H9 (cell line): ENCODE results near the gene INHBC. TPM values are rescaled to one million over a fixed set of nuclear protein-coding genes. Genes with fewer than 3 reads are reported as not detected.

Source experiments
- DNase-seq: peaks from one replicate; pipeline ENCODE4 v3.0.0-alpha.2; 2017
- H2AFZ ChIP-seq: one replicate; pipeline ENCODE4 v1.6.1; 2013; ENCODE audit warnings: mild to moderate bottlenecking, low read length, control low read depth, moderate library complexity
- H2AK5ac ChIP-seq: 2 replicates; pipeline ENCODE4 v1.6.1; 2013; ENCODE audit warnings: low read length, control low read depth, mixed read lengths; ENCODE audit not compliant: insufficient read length
- H2BK120ac ChIP-seq: one replicate; pipeline ENCODE4 v1.6.1; 2013; ENCODE audit warnings: low read depth, mild to moderate bottlenecking, low read length, control low read depth, inconsistent platforms; ENCODE audit not compliant: poor library complexity, severe bottlenecking
- H2BK12ac ChIP-seq: 2 replicates; pipeline ENCODE4 v1.6.1; 2013; ENCODE audit warnings: low read length, control low read depth, mixed read lengths, low read depth; ENCODE audit not compliant: insufficient read length
- H2BK15ac ChIP-seq: 2 replicates; pipeline ENCODE4 v1.6.1; 2013; ENCODE audit warnings: low read depth, low read length, control low read depth
- H2BK20ac ChIP-seq: one replicate; pipeline ENCODE4 v1.6.1; 2013; ENCODE audit warnings: low read depth, mild to moderate bottlenecking, low read length, control low read depth, inconsistent platforms; ENCODE audit not compliant: poor library complexity, severe bottlenecking
- H2BK5ac ChIP-seq: 2 replicates; pipeline ENCODE4 v1.6.1; 2013; ENCODE audit warnings: low read length, control low read depth, mixed read lengths; ENCODE audit not compliant: insufficient read length
- H3K14ac ChIP-seq: 2 replicates; pipeline ENCODE4 v1.6.1; 2013; ENCODE audit warnings: low read length, control low read depth; ENCODE audit not compliant: insufficient read depth
- H3K18ac ChIP-seq: 2 replicates; pipeline ENCODE4 v1.6.1; 2013; ENCODE audit warnings: low read depth, mild to moderate bottlenecking, mixed read lengths, low read length, control low read depth; ENCODE audit not compliant: insufficient read length
- H3K23ac ChIP-seq: 2 replicates; pipeline ENCODE4 v1.6.1; 2013; ENCODE audit warnings: low read length, control low read depth, mixed read lengths, low read depth; ENCODE audit not compliant: insufficient read length
- H3K23me2 ChIP-seq: 2 replicates; pipeline ENCODE4 v1.6.1; 2013; ENCODE audit warnings: low read depth, mild to moderate bottlenecking, mixed read lengths, low read length, control low read depth; ENCODE audit not compliant: insufficient read length, poor library complexity, severe bottlenecking
- H3K27ac ChIP-seq: 2 replicates; pipeline ENCODE4 v1.5.1; 2013; ENCODE audit warnings: low read length, control low read depth, mixed read lengths, low read depth; ENCODE audit not compliant: insufficient read length
- H3K27me3 ChIP-seq: 2 replicates; pipeline ENCODE4 v1.6.1; 2013; ENCODE audit warnings: low read length, control low read depth, inconsistent platforms; ENCODE audit not compliant: insufficient read depth
- H3K4ac ChIP-seq: 2 replicates; pipeline ENCODE4 v1.6.1; 2013; ENCODE audit warnings: low read depth, mild to moderate bottlenecking, control low read depth, inconsistent platforms, low read length, moderate library complexity
- H3K4me1 ChIP-seq: 2 replicates; pipeline ENCODE4 v1.6.1; 2013; ENCODE audit warnings: low read length, control low read depth, inconsistent platforms; ENCODE audit not compliant: insufficient read depth
- H3K4me2 ChIP-seq: 2 replicates; pipeline ENCODE4 v1.6.1; 2013; ENCODE audit warnings: low read length, control low read depth, mixed read lengths; ENCODE audit not compliant: insufficient read length, insufficient read depth
- H3K56ac ChIP-seq: 2 replicates; pipeline ENCODE4 v1.6.1; 2013; ENCODE audit warnings: low read depth, mild to moderate bottlenecking, mixed read lengths, low read length, control low read depth; ENCODE audit not compliant: insufficient read length
- H3K79me1 ChIP-seq: 2 replicates; pipeline ENCODE4 v1.6.1; 2013; ENCODE audit warnings: low read depth, mild to moderate bottlenecking, moderate library complexity, low read length, control low read depth, inconsistent platforms; ENCODE audit not compliant: insufficient read depth, poor library complexity, severe bottlenecking
- H3K79me2 ChIP-seq: 2 replicates; pipeline ENCODE4 v1.6.1; 2013; ENCODE audit warnings: low read length, control low read depth, inconsistent platforms; ENCODE audit not compliant: insufficient read depth
- H3K9ac ChIP-seq: 2 replicates; pipeline ENCODE4 v1.6.1; 2013; ENCODE audit warnings: low read length, control low read depth, mixed read lengths; ENCODE audit not compliant: insufficient read length; ENCODE audit errors: extremely low read depth
- H3K9me3 ChIP-seq: one replicate; pipeline ENCODE4 v1.6.1; 2013; ENCODE audit warnings: low read depth, low read length, inconsistent platforms; ENCODE audit not compliant: control insufficient read depth
- H3T11ph ChIP-seq: one replicate; pipeline ENCODE4 v1.6.1; 2013; ENCODE audit warnings: mild to moderate bottlenecking, low read length, control low read depth, inconsistent platforms
- H4K20me1 ChIP-seq: one replicate; pipeline ENCODE4 v1.6.1; 2013; ENCODE audit not compliant: control insufficient read depth, insufficient read length, insufficient read depth
- H4K5ac ChIP-seq: 2 replicates; pipeline ENCODE4 v1.6.1; 2013; ENCODE audit warnings: low read depth, mild to moderate bottlenecking, mixed read lengths, low read length, control low read depth; ENCODE audit not compliant: insufficient read length
- H4K8ac ChIP-seq: replicated peaks from 2 replicates; pipeline ENCODE4 v1.6.1; 2013; ENCODE audit warnings: low read length, control low read depth, mixed read lengths, low read depth; ENCODE audit not compliant: insufficient read length
- H4K91ac ChIP-seq: 2 replicates; pipeline ENCODE4 v1.6.1; 2013; ENCODE audit warnings: low read depth, mild to moderate bottlenecking, moderate library complexity, mixed read lengths, low read length, control low read depth; ENCODE audit not compliant: insufficient read length
- H3K27ac Mint-ChIP-seq, 3 experiments: 2 replicates in 2 of 3; 3 replicates in 1 of 3; pipeline ENCODE4 v1.8.0; 2020 to 2021; ENCODE audit warnings: mixed read lengths in 3 of 3, mild to moderate bottlenecking in 1 of 3, moderate library complexity in 1 of 3
- H3K27me3 Mint-ChIP-seq: 2 replicates; pipeline ENCODE4 v1.8.0; 2021; ENCODE audit warnings: low read depth, mild to moderate bottlenecking, moderate library complexity, mixed read lengths
- H3K36me3 Mint-ChIP-seq, 3 experiments: 2 replicates in 2 of 3; 3 replicates in 1 of 3; pipeline ENCODE4 v1.8.0; 2020 to 2021; ENCODE audit warnings: low read depth in 3 of 3, mixed read lengths in 3 of 3; ENCODE audit not compliant: insufficient read depth in 1 of 3
- H3K4me1 Mint-ChIP-seq, 2 experiments: 2 replicates each; pipeline ENCODE4 v1.8.0; 2020; ENCODE audit warnings: mixed read lengths in 2 of 2
- H3K4me3 Mint-ChIP-seq, 2 experiments: 2 replicates in 1 of 2; 3 replicates in 1 of 2; pipeline ENCODE4 v1.8.0; 2020 to 2021; ENCODE audit warnings: mild to moderate bottlenecking in 2 of 2, mixed read lengths in 2 of 2, moderate library complexity in 1 of 2
- H3K9me3 Mint-ChIP-seq, 2 experiments: 2 replicates in 1 of 2; 3 replicates in 1 of 2; pipeline ENCODE4 v1.8.0; 2020; ENCODE audit warnings: mild to moderate bottlenecking in 2 of 2, mixed read lengths in 2 of 2, moderate library complexity in 1 of 2
- WGBS: extraction: QIAGEN DNeasy Blood & Tissue Kit; methylation state at CpG from one replicate; pipeline ENCODE4 v1.1.7; 2013; ENCODE audit warnings: missing lambda C conversion rate, low lambda C conversion rate, mixed read lengths; ENCODE audit not compliant: insufficient read length; ENCODE audit errors: extremely low coverage; 5-methylcytosine and 5-hydroxymethylcytosine counted together
- total RNA-seq: library from RNA; stranded (reverse); gene quantifications from 2 replicates; pipeline ENCODE4 v1.2.1, GENCODE V29; 2021
- TF ChIP-seq, protein P1 (sequence below): fragments of 200-600 bp; sonication (generic); conservative IDR thresholded peaks from 3 replicates; pipeline ENCODE4 v1.8.0; 2021; ENCODE audit warnings: antibody characterized with exemption, mild to moderate bottlenecking

INHBC gene
- total RNA-seq, 1 experiment from 2014 or later, result not detected

DNA sequence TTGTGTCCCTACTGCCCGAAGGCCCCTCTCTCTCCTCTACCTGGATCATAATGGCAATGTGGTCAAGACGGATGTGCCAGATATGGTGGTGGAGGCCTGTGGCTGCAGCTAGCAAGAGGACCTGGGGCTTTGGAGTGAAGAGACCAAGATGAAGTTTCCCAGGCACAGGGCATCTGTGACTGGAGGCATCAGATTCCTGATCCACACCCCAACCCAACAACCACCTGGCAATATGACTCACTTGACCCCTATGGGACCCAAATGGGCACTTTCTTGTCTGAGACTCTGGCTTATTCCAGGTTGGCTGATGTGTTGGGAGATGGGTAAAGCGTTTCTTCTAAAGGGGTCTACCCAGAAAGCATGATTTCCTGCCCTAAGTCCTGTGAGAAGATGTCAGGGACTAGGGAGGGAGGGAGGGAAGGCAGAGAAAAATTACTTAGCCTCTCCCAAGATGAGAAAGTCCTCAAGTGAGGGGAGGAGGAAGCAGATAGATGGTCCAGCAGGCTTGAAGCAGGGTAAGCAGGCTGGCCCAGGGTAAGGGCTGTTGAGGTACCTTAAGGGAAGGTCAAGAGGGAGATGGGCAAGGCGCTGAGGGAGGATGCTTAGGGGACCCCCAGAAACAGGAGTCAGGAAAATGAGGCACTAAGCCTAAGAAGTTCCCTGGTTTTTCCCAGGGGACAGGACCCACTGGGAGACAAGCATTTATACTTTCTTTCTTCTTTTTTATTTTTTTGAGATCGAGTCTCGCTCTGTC is 22.3 kb downstream of the INHBC start:
- no peak overlapping the region for H2BK5ac ChIP-seq
- peaks cover 34% of the 10 kb centered on the region for H3K23me2 ChIP-seq
- H4K8ac ChIP-seq, result no peak overlapping the region
- no peak overlapping the region for H2BK15ac ChIP-seq
- no peak for DNase-seq
- no peak overlapping the region for H3K4ac ChIP-seq
- H3K4me1 ChIP-seq, result no peaks in the 10 kb centered on the region; the same call in 1 of the 2 replicates
- no peak overlapping the region for H3K56ac ChIP-seq
- H3K9me3 ChIP-seq, result no peaks in the 10 kb centered on the region
- H3K4me1 Mint-ChIP-seq, result peaks cover 46 to 53% of the 10 kb centered on the region in 2 experiments
- TF ChIP-seq, protein P1, sequence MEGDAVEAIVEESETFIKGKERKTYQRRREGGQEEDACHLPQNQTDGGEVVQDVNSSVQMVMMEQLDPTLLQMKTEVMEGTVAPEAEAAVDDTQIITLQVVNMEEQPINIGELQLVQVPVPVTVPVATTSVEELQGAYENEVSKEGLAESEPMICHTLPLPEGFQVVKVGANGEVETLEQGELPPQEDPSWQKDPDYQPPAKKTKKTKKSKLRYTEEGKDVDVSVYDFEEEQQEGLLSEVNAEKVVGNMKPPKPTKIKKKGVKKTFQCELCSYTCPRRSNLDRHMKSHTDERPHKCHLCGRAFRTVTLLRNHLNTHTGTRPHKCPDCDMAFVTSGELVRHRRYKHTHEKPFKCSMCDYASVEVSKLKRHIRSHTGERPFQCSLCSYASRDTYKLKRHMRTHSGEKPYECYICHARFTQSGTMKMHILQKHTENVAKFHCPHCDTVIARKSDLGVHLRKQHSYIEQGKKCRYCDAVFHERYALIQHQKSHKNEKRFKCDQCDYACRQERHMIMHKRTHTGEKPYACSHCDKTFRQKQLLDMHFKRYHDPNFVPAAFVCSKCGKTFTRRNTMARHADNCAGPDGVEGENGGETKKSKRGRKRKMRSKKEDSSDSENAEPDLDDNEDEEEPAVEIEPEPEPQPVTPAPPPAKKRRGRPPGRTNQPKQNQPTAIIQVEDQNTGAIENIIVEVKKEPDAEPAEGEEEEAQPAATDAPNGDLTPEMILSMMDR, result no peak
- no peaks in the 10 kb centered on the region for H4K20me1 ChIP-seq
- H2BK20ac ChIP-seq, result no peak overlapping the region
- no peak overlapping the region for H2AFZ ChIP-seq
- no peak overlapping the region for H3K23ac ChIP-seq
- H2BK12ac ChIP-seq, result no peak overlapping the region
- H3K79me1 ChIP-seq, result no peaks in the 10 kb centered on the region
- peak overlapping the region in 2 of 3 experiments; percentile 24 to 79; a peak in 1 of 7 replicates for H3K27ac Mint-ChIP-seq
- H3K9ac ChIP-seq, result no peak overlapping the region
- H4K5ac ChIP-seq, result no peak overlapping the region
- H2BK120ac ChIP-seq, result no peak overlapping the region
- H3K27me3 ChIP-seq, result no peaks in the 10 kb centered on the region
- no peak overlapping the region for H3T11ph ChIP-seq
- no peaks in the 10 kb centered on the region; a peak in 2 of 7 replicates for H3K36me3 Mint-ChIP-seq
- H3K4me2 ChIP-seq, result peak overlapping the region; percentile 84
- WGBS, result no CpG with 5 or more reads among the region's 6 CpGs
- H3K9me3 Mint-ChIP-seq, result no peaks in the 10 kb centered on the region
- H4K91ac ChIP-seq, result no peak overlapping the region
- H3K4me3 Mint-ChIP-seq, result peak overlapping the region; percentile 69 to 84
- no peak overlapping the region for H3K18ac ChIP-seq
- no peaks in the 10 kb centered on the region for H3K79me2 ChIP-seq
- no peak overlapping the region for H3K27ac ChIP-seq
- no peak overlapping the region for H2AK5ac ChIP-seq
- peaks cover 4% of the 10 kb centered on the region for H3K27me3 Mint-ChIP-seq
- 0 out of 2 replicates have a peak overlapping the region, but pooled peaks have one; percentile 6 for H3K14ac ChIP-seq
